Brain microvascular endothelial cell (primary cell): ENCODE results near the gene CDH23.

Source experiments
- DNase-seq: peaks from one replicate; pipeline ENCODE4 v3.0.0-alpha.2; 2020
- H3K27ac ChIP-seq: fragments of 250-450 bp; sonication (Bioruptor Pico); 2 replicates; pipeline ENCODE4 v1.5.1; 2020; ENCODE audit warnings: mild to moderate bottlenecking, moderate library complexity
- H3K27me3 ChIP-seq: fragments of 250-450 bp; sonication (Bioruptor Pico); replicated peaks from 2 replicates; pipeline ENCODE4 v1.5.1; 2020; ENCODE audit warnings: mild to moderate bottlenecking
- H3K36me3 ChIP-seq: fragments of 250-450 bp; sonication (Bioruptor Pico); replicated peaks from 2 replicates; pipeline ENCODE4 v1.5.1; 2020; ENCODE audit warnings: mild to moderate bottlenecking
- H3K4me3 ChIP-seq: 2 replicates; pipeline ENCODE4 v1.5.1; 2011; ENCODE audit warnings: low read depth, mild to moderate bottlenecking, control low read depth, low read length, moderate library complexity
- in situ Hi-C: cut with HindIII; loops from 2 replicates; pipeline ENCODE4 v1.10.0; 2017; ENCODE audit warnings: low sequenced_read_pairs, low pct_ligation_motif_present
- TF ChIP-seq, protein P1 (sequence below): IDR thresholded peaks from 2 replicates; pipeline ENCODE4 v1.5.1; 2011; ENCODE audit warnings: low read depth, mild to moderate bottlenecking, moderate library complexity, low read length, control low read depth, inconsistent platforms; ENCODE audit errors: missing control alignments

CDH23 gene

DNA sequence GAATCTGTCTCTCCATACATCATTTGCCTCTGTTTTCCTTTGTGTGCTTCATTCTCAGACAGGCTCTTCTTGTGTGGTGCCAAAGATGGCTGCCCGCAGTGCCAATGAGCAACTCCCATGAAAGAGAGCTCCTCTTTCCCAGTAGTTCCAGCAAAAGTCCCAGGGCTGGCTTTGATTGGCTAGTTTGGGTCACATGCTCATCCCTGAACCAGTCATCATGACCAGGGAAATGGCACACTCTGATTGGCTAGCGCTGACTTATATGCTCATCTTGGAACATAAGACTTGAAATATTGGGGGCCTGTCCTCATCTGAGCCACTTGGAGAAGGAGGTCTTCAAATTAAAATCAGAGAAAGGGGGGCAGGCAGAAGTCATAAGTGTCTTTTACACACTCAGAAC, 112.7 kb downstream of the CDH23 start:
- TF ChIP-seq, protein P1, sequence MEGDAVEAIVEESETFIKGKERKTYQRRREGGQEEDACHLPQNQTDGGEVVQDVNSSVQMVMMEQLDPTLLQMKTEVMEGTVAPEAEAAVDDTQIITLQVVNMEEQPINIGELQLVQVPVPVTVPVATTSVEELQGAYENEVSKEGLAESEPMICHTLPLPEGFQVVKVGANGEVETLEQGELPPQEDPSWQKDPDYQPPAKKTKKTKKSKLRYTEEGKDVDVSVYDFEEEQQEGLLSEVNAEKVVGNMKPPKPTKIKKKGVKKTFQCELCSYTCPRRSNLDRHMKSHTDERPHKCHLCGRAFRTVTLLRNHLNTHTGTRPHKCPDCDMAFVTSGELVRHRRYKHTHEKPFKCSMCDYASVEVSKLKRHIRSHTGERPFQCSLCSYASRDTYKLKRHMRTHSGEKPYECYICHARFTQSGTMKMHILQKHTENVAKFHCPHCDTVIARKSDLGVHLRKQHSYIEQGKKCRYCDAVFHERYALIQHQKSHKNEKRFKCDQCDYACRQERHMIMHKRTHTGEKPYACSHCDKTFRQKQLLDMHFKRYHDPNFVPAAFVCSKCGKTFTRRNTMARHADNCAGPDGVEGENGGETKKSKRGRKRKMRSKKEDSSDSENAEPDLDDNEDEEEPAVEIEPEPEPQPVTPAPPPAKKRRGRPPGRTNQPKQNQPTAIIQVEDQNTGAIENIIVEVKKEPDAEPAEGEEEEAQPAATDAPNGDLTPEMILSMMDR = no peak
- H3K4me3 ChIP-seq = no peak overlapping the region
- peaks cover 11% of the 10 kb centered on the region for H3K27me3 ChIP-seq
- in situ Hi-C loops = no loop called here
- H3K27ac ChIP-seq = no peak overlapping the region
- no peaks in the 10 kb centered on the region for H3K36me3 ChIP-seq
- DNase-seq = peak; percentile 12

- no peaks in the 10 kb centered on the region for H3K36me3 ChIP-seq
- no peak overlapping the region for H3K4me3 ChIP-seq
- H3K27ac ChIP-seq = no peak overlapping the region
- in situ Hi-C loops = no loop called here
- no peak for DNase-seq
- TF ChIP-seq, protein P1 = no peak
- peaks cover 11% of the 10 kb centered on the region for H3K27me3 ChIP-seq
Measured at GRCh38 chr10:71511206-71511605, 114.5 kb downstream of the CDH23 start.

- in situ Hi-C loops = no loop called here
- H3K27me3 ChIP-seq = peaks cover 11% of the 10 kb centered on the region
- H3K4me3 ChIP-seq = no peak overlapping the region
- no peak overlapping the region for H3K27ac ChIP-seq
- H3K36me3 ChIP-seq = no peaks in the 10 kb centered on the region
- no peak for DNase-seq
- TF ChIP-seq, protein P1 = no peak
Measured at GRCh38 chr10:71512312-71512711, 115.6 kb downstream of the CDH23 start.

DNA sequence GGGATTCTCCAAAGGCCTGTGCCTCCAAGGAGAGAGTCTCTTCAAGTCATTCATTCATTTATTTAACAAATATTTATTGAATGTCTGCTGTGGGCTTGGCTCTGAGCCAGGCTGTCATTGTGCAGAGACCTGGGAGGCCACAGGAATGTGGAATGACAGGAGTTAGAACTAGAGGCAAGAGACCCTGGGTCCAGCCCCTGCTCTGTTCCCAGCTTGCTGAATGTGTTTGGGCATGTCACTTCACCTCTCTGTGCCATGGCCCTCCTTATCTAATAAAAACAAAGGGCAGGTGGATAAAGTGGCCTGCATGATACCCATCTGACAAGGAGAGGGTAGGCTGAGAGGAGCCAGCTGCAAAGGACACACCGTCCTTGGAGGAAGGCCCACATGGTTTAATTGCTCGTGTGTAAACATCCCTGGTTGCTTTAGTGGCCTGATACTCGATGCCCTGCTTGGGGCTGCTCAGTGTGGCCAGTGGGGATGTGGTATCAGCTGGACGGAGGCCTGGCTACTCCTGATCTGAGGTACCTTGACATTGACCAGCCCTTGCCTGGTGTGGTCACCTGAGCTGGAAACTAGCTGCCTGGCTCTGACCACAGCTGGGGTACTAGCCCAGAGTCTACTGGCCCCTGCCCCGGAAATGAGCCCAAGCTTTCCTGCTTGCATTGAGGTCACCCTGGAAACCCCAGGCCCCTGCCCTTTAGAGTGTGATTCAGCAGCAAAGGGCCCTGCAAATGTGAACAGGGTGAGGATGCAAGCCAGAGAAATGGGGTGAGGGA, 116.2 kb downstream of the CDH23 start:
- peak; percentile 6 for DNase-seq
- TF ChIP-seq, protein P1 = no peak
- Histone ChIP-seq H3K27ac (no peak overlapping the region), H3K4me3 (no peak overlapping the region), H3K27me3 (peaks cover 9% of the 10 kb centered on the region), H3K36me3 (no peaks in the 10 kb centered on the region)
- in situ Hi-C loops = no loop called here

DNA sequence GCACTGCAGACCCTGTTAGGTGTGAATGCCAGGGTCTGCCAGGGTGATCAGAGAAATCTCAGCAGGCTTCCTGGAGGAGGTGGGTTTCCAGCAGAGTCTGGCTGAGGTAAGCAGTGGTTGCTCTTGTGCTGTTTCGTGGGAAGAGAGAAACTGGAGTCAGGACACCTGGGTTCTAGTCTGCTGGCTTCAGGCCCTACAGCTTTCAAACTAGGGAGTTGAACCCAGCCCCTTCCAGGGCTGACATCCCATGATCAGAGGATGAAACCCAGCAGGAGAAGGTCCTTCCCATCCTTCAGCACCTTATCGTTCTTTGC, 116.8 kb downstream of the CDH23 start:
- in situ Hi-C loops = no loop called here

More for the DNA sequence above, 116.8 kb downstream of the CDH23 start:
- Histone ChIP-seq H3K27me3 (peaks cover 7% of the 10 kb centered on the region), H3K36me3 (no peaks in the 10 kb centered on the region), H3K27ac (no peak overlapping the region), H3K4me3 (no peak overlapping the region)
- no peak for DNase-seq
- TF ChIP-seq, protein P1 = no peak
